Lower leg skin (tissue), 3 donors: Measurements from ENCODE around the gene TRAPPC5.

Experiments
- POLR2A ChIP-seq, 2 donors: fragments of 450-650 bp; IDR thresholded peaks; one replicate each; pipeline ENCODE4 v1.6.1; 2016 to 2017; ENCODE audit warnings: antibody characterized with exemption in 2 of 2, mild to moderate bottlenecking in 1 of 2, moderate library complexity in 1 of 2
- TF ChIP-seq, protein P1 (sequence below), 3 donors: fragments of 450-650 bp; IDR thresholded peaks; one replicate each; pipeline ENCODE4 v1.5.1; 2016; ENCODE audit warnings: antibody characterized with exemption in 3 of 3, mild to moderate bottlenecking in 3 of 3, moderate library complexity in 2 of 3

GRCh38 chr19:7681340-7682174 lies 924 bp downstream of the TRAPPC5 start:
- no peak for TF ChIP-seq POLR2A (IDR thresholded peaks at IDR 0.05)
- TF ChIP-seq, protein P1, sequence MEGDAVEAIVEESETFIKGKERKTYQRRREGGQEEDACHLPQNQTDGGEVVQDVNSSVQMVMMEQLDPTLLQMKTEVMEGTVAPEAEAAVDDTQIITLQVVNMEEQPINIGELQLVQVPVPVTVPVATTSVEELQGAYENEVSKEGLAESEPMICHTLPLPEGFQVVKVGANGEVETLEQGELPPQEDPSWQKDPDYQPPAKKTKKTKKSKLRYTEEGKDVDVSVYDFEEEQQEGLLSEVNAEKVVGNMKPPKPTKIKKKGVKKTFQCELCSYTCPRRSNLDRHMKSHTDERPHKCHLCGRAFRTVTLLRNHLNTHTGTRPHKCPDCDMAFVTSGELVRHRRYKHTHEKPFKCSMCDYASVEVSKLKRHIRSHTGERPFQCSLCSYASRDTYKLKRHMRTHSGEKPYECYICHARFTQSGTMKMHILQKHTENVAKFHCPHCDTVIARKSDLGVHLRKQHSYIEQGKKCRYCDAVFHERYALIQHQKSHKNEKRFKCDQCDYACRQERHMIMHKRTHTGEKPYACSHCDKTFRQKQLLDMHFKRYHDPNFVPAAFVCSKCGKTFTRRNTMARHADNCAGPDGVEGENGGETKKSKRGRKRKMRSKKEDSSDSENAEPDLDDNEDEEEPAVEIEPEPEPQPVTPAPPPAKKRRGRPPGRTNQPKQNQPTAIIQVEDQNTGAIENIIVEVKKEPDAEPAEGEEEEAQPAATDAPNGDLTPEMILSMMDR (IDR thresholded peaks at IDR 0.05), result no peak
